Hepatocyte (in vitro differentiated cells): ENCODE measurements around the gene NAGK. TPM values are rescaled to one million over a fixed set of nuclear protein-coding genes. Genes with fewer than 3 reads are reported as not detected.

ENCODE experiments used
- DNase-seq: peaks from one replicate; pipeline ENCODE4 v3.0.0-alpha.2; 2016; ENCODE audit warnings: low spot score
- H2AFZ ChIP-seq: fragments of 200-600 bp; sonication (generic); 2 replicates; pipeline ENCODE4 v1.6.0; 2016; ENCODE audit warnings: antibody characterized with exemption, mild to moderate bottlenecking
- H3K27ac ChIP-seq: fragments of 200-600 bp; sonication (generic); 2 replicates; pipeline ENCODE4 v1.5.1; 2016; ENCODE audit warnings: mild to moderate bottlenecking
- H3K27me3 ChIP-seq: fragments of 200-600 bp; sonication (generic); 2 replicates; pipeline ENCODE4 v1.6.1; 2016
- H3K36me3 ChIP-seq: fragments of 200-600 bp; sonication (generic); replicated peaks from 2 replicates; pipeline ENCODE4 v1.5.1; 2016; ENCODE audit warnings: low read depth; ENCODE audit not compliant: insufficient read depth
- H3K4me1 ChIP-seq: fragments of 200-600 bp; sonication (generic); 2 replicates; pipeline ENCODE4 v1.5.1; 2016; ENCODE audit warnings: mild to moderate bottlenecking, moderate library complexity; ENCODE audit not compliant: insufficient read depth
- H3K4me2 ChIP-seq: fragments of 200-600 bp; sonication (generic); 2 replicates; pipeline ENCODE4 v1.6.0; 2016
- H3K4me3 ChIP-seq: fragments of 200-600 bp; sonication (generic); 2 replicates; pipeline ENCODE4 v1.5.1; 2016; ENCODE audit warnings: mild to moderate bottlenecking
- H3K79me2 ChIP-seq: fragments of 200-600 bp; sonication (generic); 2 replicates; pipeline ENCODE4 v1.6.0; 2017; ENCODE audit warnings: mild to moderate bottlenecking
- H3K9me2 ChIP-seq: fragments of 200-600 bp; sonication (generic); replicated peaks from 2 replicates; pipeline ENCODE4 v1.6.0; 2017; ENCODE audit warnings: mild to moderate bottlenecking; ENCODE audit not compliant: insufficient read depth
- H3K9me3 ChIP-seq: fragments of 200-600 bp; sonication (generic); 2 replicates; pipeline ENCODE4 v1.5.1; 2016; ENCODE audit warnings: low read depth, mild to moderate bottlenecking
- H4K20me1 ChIP-seq: fragments of 200-600 bp; sonication (generic); 2 replicates; pipeline ENCODE4 v1.6.0; 2016; ENCODE audit warnings: mild to moderate bottlenecking; ENCODE audit not compliant: insufficient read depth, poor library complexity, severe bottlenecking
- CTCF ChIP-seq: fragments of 200-600 bp; sonication (generic); IDR thresholded peaks from 2 replicates; pipeline ENCODE4 v1.5.1; 2016; ENCODE audit warnings: antibody characterized with exemption, mild to moderate bottlenecking; ENCODE audit not compliant: poor library complexity
- EZH2 ChIP-seq: fragments of 200-600 bp; sonication (generic); IDR thresholded peaks from 2 replicates; pipeline ENCODE4 v1.6.1; 2016; ENCODE audit warnings: antibody characterized with exemption, mild to moderate bottlenecking, borderline replicate concordance
- EZH2phosphoT487 ChIP-seq: fragments of 200-600 bp; sonication (generic); IDR thresholded peaks from one replicate; pipeline ENCODE4 v1.6.1; 2018; ENCODE audit warnings: antibody characterized with exemption, mild to moderate bottlenecking, low read depth, moderate library complexity; ENCODE audit not compliant: unreplicated experiment, severe bottlenecking
- WGBS: methylation state at CpG from one replicate; pipeline ENCODE4 v1.1.6; 2016; ENCODE audit warnings: low lambda C conversion rate; ENCODE audit errors: missing lambda C conversion rate; 5-methylcytosine and 5-hydroxymethylcytosine counted together
- polyA plus RNA-seq: library from polyadenylated mRNA; unstranded; fragments of >200 nt; fragmentation: Nextera tagmentation; extraction: Ambion mirVana; gene quantifications from 2 replicates; pipeline ENCODE4 v1.2.1, GENCODE V29; 2016
- total RNA-seq: library from RNA; depleted of rRNA; stranded (reverse); fragments of >200 nt; gene quantifications from 2 replicates; pipeline ENCODE4 v1.2.3, GENCODE V29; 2014

NAGK gene
- total and polyA plus RNA-seq, 2 experiments from 2014 or later: 103 to 123 TPM

GRCh38 chr2:71069376-71069775 is 928 bp downstream of the NAGK start:
- Histone ChIP-seq H3K4me2 (peak overlapping the region; percentile 91), H3K4me3 (peak overlapping the region; percentile 79), H2AFZ (peak overlapping the region; percentile 6), H3K4me1 (peaks cover 12% of the 10 kb centered on the region), H3K9me2 (no peaks in the 10 kb centered on the region), H3K27me3 (no peaks in the 10 kb centered on the region), H3K9me3 (no peaks in the 10 kb centered on the region), H4K20me1 (peaks cover 22% of the 10 kb centered on the region), H3K36me3 (no peaks in the 10 kb centered on the region), H3K27ac (peak overlapping the region; percentile 94), H3K79me2 (peaks cover 50% of the 10 kb centered on the region)
- no peak for DNase-seq
- WGBS: 62% methylated on average over 5 of the region's 5 CpGs
- TF ChIP-seq EZH2 (no peak), CTCF (no peak), EZH2phosphoT487 (no peak)

GRCh38 chr2:71070294-71071093 is 2.0 kb downstream of the NAGK start:
- Histone ChIP-seq H3K79me2 (peaks cover 52% of the 10 kb centered on the region), H3K36me3 (no peaks in the 10 kb centered on the region), H2AFZ (no peak overlapping the region), H3K27ac (no peak overlapping the region), H3K9me3 (no peaks in the 10 kb centered on the region), H3K4me2 (peak overlapping the region; percentile 91), H3K9me2 (no peaks in the 10 kb centered on the region), H3K4me3 (no peak overlapping the region), H3K4me1 (peaks cover 8% of the 10 kb centered on the region), H3K27me3 (no peaks in the 10 kb centered on the region), H4K20me1 (peaks cover 26% of the 10 kb centered on the region)
- 65% methylated on average over 10 of the region's 10 CpGs for WGBS
- DNase-seq: peak; percentile 47
- no peak for TF ChIP-seq EZH2
- TF ChIP-seq CTCF: peak; percentile 35

GRCh38 chr2:71071681-71072398 is 3.4 kb downstream of the NAGK start:
- Histone ChIP-seq H3K79me2 (peaks cover 52% of the 10 kb centered on the region), H3K36me3 (no peaks in the 10 kb centered on the region)
- DNase-seq: no peak

More at GRCh38 chr2:71071681-71072398, 3.4 kb downstream of the NAGK start:
- no peak overlapping the region for H2AFZ ChIP-seq
- no peak overlapping the region for H3K4me3 ChIP-seq
- H3K9me3 ChIP-seq: no peaks in the 10 kb centered on the region
- no peaks in the 10 kb centered on the region for H3K9me2 ChIP-seq
- H3K27me3 ChIP-seq: no peaks in the 10 kb centered on the region
- peaks cover 29% of the 10 kb centered on the region for H4K20me1 ChIP-seq
- H3K4me1 ChIP-seq: peaks cover 8% of the 10 kb centered on the region
- H3K4me2 ChIP-seq: no peak overlapping the region
- 88% methylated on average over 12 of the region's 14 CpGs for WGBS
- no peak for TF ChIP-seq EZH2phosphoT487
- TF ChIP-seq CTCF: no peak
- TF ChIP-seq EZH2: no peak
- no peak overlapping the region for H3K27ac ChIP-seq
